ENCODE data around the gene ZNF396. TPM values are rescaled to one million over a fixed set of nuclear protein-coding genes. Genes with fewer than 3 reads are reported as not detected.

The ZNF396 gene
- total RNA-seq, 1 experiment from 2014 or later, result 0.03 TPM

DNA sequence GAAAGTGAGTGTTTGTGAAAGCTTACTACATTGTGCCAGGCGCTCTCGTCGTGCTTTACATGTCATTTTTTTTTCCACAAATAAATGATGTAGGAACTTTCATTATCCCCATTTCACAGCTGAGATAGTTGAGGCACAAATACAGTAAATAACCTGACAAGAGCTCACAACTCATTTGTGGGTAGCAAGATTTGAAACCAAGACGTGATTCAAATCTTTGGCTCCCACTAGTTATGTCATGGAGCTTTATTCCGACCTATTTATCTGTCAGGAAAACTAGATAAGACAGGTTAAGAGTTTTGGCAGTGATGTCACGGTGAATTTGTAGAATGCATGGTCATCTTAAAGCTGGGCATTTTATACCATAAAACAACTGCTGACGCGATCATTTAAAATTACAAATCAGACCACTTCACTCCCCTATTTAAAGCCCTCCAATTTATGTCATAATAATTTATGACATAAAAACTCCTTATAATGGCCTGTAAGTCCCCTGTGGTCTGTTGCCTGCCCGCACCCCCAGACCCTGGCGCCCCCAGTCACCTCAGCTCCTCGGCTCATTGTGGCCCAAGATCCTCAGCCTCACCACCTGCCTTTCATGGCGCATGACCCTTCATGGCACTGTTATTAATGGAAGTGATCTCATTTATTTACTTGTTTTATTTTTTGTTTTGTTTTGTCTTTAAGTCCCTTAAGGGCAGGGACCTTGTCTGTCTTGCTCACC, 32.2 kb downstream of the ZNF396 start:
- in situ Hi-C loops (cut with HindIII; ENCODE audit: low sequenced_read_pairs), result no loop called here
- DNase-seq (ENCODE audit: low spot score), result no peak

DNA sequence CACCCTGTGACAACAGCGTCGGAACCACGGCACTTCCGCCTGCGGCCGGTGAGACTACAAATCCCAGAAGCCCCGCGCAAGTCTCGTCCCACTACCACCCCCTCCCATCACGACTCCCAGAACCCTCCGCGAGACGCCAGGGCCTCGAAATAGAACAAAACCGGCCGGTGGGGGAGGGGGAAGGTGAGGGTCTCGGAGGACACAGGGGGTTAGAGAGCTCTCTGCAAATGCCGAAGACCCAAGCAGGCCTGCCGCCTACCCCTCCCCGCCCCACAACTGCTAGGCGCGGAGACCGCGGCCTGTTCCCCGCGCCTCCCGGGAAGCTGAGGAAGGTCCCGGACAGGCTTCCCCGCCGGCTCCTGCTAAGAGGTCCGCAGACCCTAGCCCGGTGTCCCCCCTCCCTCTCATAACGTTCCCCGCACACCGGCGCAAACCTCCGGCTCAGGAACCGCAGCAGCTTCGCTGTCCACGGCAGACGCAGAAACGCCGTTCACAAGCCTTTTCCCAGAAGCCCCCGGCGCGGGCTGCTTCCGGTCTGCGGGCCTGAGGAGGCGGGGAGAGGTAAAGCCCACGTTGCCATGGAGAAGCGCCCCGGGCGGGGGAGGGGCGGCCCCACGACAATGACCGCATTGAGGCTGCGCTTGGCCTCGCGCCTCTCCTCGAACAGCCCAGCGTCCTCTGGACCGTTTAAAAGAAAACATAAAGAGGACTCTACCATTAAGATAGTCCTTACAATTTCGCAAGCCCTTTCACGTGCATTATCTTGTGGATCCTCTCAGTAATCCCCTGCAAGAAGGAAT, 33.0 kb downstream of the ZNF396 start, which contains the start of gene ZNF24:
ZNF24 (minus strand) TSS at position 485 of the 800 bp plus-strand sequence. CDS start 3,770 bp downstream, outside the sequence.
- in situ Hi-C loops (cut with HindIII; ENCODE audit: low sequenced_read_pairs), result no loop called here
- peak; percentile 96 for DNase-seq (ENCODE audit: low spot score)

DNA sequence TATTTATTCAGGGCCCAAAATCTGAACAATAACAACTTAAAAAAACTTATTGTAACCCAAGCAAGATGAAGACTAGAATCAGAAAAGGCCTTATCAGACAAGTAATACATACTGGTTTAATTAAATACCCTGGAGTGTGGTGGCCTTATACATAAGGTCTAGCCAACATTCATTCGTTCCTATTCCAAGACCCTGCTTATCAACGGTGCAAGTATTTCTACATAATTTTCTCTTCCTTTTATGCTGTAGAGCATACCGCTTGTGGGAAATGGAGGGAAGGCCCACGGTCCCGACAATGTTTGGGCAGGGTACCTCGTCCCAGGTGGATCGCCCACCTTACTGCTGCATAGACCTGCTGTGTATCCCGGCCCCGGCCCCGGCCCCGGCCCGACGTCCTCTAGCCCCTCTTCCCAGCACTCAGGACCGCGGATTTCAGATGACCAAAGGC, 33.6 kb downstream of the ZNF396 start:
- in situ Hi-C loops (cut with HindIII; ENCODE audit: low sequenced_read_pairs), result no loop called here
- DNase-seq (ENCODE audit: low spot score), result no peak

DNA sequence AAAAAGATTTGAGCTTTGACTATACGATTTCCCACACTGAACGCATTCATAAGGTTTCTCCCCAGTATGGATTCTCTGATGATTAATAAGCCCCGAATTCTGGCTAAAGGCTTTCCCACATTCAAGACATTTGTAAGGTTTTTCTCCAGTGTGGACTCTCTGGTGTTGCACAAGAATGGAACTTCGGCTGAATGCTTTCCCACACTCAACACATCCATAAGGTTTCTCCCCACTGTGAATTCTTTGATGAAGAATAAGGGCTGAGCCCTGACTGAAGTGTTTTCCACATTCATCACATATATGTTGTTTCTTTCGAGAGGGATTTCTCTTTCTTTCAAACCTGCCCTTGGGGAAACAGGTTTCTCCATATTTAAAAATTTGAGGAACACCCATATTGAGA, 39.9 kb downstream of the ZNF396 start:
- DNase-seq (ENCODE audit: low spot score), result no peak
- in situ Hi-C loops (cut with HindIII; ENCODE audit: low sequenced_read_pairs), result no loop called here

DNA sequence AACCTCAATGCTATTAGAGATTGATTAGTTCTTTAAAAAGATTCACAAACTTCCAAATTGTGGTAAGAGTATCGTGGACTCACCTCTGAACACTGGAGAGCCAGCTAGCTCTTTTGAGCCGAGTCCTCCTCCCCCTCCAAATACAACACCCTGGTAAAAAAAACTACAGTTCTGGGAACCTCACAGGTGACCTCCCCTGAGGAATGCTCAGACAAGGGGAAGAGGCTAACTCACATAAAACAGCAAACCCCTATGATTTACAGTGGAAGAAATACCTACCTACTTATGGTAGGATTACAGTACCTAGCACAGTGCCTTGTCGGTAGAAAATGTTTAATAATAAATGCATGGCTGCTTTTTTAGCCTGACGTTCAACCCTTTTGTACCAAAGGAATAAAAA, 41.3 kb downstream of the ZNF396 start:
- in situ Hi-C loops (cut with HindIII; ENCODE audit: low sequenced_read_pairs), result no loop called here
- DNase-seq (ENCODE audit: low spot score), result no peak

DNA sequence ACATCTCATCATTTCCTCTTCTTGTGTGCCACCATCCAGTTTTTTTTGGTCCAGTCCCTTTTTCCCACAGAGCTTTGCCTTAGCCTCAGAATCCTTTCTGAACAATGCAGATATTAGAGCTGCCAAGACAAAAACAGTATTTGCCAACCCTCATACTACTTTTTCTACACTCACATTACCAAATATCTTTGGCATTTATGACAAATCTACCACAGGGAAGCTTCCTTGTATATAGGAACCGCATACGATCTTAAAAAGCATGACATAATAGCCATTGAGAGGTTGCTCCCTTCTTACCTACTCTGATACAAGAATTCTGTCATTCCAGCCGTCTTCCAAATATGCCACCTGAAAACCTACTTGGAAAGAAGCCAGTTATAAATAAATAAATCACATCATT, 42.3 kb downstream of the ZNF396 start:
- in situ Hi-C loops (cut with HindIII; ENCODE audit: low sequenced_read_pairs), result no loop called here
- DNase-seq (ENCODE audit: low spot score), result no peak

DNA sequence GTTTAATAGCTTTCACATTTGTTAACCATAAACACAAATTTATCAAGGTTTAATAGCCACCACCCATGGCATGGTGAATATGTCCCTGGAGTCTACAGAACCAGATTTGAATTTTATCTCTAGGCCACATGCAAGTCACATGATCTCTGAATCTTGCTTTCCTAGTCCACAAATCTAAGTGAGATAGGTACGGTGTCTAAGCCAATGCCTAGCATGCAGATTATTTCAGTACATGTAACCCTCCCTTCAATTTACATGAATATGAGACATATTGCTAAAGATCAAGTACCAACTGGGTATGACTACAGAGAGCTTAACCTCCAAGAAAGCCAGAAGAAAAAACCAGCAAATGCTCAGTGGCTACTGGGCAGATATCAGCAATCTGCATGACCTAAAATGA, 42.9 kb downstream of the ZNF396 start:
- in situ Hi-C loops (cut with HindIII; ENCODE audit: low sequenced_read_pairs), result no loop called here
- DNase-seq (ENCODE audit: low spot score), result no peak

DNA sequence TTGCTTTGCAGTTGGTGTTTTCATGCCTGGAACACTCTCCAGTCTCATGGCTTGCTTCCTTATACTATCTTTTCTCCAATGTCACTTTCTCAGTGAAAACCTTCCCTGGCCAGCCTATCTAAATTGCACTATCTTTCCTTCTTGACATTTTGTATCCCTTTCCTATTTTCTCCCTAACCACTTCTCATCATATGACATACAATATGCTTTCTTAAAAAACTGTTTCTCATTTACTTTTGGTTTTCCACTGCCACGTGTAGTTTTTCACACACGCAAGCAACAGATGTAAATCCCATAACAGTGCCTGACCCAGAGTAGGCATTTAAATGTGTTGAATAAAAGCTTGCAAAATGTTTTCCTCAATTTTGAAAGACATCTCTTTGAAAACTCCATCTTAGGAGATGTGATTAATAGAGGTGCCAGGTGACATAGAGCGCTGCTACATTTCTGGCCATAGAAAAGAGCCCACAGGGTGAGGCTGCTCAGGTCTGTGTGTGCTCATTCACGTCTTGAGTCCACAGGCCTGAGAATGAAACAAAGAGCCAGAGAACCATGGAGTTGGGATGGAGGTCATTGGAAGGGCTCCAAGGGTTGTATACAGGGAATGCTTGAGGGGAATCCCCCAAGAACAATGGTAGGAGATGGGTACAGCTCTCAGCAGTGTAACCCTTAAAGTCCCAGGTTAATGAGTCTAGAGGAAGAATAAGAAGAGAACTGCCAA, 45.6 kb downstream of the ZNF396 start:
- in situ Hi-C loops (cut with HindIII; ENCODE audit: low sequenced_read_pairs), result no loop called here
- no peak for DNase-seq (ENCODE audit: low spot score)

DNA sequence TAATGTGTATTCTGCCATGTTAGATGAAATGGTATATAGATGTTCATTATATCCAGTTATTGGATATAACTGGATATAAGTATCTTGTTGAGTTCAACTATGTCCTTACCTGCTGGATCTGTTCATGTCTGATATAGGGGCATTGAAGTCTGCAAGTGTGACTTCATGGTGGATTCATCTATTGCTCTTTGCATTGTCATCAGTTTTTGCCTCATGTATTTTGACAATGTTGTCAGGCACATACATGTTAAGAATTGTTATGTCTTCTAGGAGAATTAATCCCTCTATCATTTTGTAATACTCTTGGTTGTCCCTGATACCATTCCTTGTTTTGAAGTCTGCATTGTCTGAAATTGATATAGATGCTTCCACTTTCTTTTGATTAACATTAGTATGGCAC, 48.3 kb downstream of the ZNF396 start:
- in situ Hi-C loops (cut with HindIII; ENCODE audit: low sequenced_read_pairs), result no loop called here
- DNase-seq (ENCODE audit: low spot score), result no peak

DNA sequence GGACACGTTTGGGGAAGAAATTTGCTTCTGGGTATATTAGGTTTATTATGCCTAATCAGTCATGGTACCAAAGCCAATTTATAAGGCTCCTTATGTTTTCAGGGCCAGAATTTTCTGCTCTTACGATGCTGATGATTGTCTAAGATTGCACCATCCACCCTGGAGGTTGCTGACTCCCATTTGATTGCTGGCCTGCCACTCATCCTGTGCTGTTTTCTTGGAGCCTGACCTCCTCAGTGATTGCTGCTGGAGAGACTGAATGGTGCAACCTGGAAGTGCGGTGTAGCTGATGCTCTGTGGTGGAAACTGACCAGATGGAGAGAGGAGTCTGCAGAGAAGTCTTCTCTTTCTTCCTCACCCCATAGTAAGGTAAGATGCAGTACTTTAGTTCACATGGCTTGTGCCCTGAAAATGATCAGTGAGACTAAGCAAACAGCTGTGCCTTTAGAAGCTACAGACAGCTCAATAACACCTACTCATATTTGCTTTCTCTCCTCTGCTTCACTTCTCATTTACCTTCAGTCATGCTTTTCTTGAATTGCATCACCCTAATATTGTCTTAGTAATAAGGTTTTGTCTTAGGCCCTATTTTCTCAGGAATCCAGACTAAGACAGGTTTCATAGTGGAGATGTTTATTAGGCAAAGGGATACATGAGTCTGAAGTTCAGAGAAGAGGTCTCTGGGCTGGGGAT, 50.3 kb downstream of the ZNF396 start:
- in situ Hi-C loops (cut with HindIII; ENCODE audit: low sequenced_read_pairs), result no loop called here
- DNase-seq (ENCODE audit: low spot score), result no peak

DNA sequence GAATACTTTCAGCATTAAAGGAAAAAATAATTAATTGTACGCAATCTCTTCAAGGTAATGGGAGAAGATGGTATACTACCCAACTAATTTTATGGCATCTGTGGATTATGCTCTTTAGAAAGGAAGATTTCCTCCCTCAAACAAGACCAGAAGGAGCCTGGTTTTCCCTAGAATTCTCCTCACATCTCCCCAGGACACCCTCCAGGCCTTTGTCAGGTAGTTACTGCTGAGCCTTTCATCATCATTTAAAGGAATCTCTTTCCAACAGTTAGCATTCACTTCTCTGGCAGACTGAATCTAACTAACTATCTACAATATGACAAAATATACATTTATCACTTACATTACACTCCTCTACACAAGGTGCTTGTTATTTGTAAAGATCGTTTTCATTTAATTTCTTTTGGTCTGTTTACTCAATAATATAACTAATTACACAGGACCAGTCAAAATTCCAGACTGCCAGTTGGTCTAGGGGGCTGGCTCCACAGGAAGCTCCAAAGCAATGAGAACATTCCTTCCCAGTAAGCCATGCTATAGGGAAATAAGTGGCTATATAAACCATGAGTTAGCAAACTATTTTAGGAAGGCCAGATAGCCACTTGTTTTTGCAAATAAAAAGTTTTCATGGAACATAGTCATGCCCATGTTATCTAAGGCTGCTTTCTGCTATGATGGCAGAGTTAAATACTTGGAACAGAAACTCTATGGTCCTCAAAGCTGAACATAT, 52.0 kb downstream of the ZNF396 start:
- DNase-seq (ENCODE audit: low spot score), result no peak
- in situ Hi-C loops (cut with HindIII; ENCODE audit: low sequenced_read_pairs), result no loop called here

DNA sequence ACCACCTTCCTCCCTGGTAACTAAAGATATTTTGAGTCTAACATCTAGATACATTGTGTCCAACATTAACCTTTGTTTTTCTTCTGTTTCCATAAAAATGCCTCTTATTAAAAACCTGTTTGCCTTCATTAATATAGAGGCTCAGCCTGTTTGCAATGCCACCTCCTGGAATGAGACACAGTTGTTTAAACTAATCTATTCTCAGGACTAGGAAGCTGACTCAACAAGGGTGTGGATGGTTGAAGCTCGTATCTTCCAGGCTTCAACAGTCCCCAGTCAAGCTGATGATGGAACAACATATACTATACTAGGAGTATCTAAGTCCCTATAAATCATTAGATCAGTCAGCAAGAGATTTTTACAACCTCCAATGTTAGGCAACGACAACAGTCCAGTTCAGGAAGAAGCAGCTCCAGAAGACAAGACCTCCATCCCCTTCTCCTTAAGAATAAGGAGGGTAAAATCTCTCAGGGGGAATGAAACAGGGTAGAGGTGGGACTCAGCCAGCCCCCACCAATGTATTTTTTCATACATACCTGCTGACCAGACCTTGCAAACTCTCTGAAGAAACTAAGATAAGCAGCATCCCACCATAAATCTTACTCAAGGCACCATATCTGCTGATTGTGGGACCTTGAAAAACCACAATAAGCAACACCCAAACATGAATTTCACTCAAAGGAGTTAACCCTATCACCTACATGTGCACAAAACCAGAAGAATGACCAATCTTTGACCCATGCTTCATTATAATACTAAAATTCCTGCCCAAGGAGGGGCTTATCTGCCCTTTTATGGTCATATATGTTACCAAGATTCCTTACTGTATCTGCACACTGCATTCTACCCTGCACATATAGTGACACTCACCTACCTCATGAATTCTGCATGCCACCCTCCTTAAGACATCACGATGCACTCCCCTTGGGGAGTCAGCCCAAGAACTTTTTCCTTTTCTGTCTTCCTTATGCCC, 54.4 kb downstream of the ZNF396 start:
- no peak for DNase-seq (ENCODE audit: low spot score)
- in situ Hi-C loops (cut with HindIII; ENCODE audit: low sequenced_read_pairs), result no loop called here

Other genes starting within 250 kb of the ZNF396 start
- gene ZNF397, start 136.3 kb downstream of the ZNF396 start, total RNA-seq (2014; rRNA removed; shearing (Covaris generic)), result 6.0 and 9.2 TPM in 2 replicates
- gene ZSCAN30, start 87.1 kb downstream of the ZNF396 start, total RNA-seq (2014; rRNA removed; shearing (Covaris generic)), result 18.4 and 18.6 TPM in 2 replicates
- 32.8 and 35.6 TPM in 2 replicates for gene ZNF24, start 32.9 kb downstream of the ZNF396 start, total RNA-seq (2014; rRNA removed; shearing (Covaris generic))
- 21.5 and 61.9 TPM in 2 replicates for gene INO80C, start 120.6 kb upstream of the ZNF396 start, total RNA-seq (2014; rRNA removed; shearing (Covaris generic))
- gene GALNT1, start 204.4 kb upstream of the ZNF396 start, total RNA-seq (2014; rRNA removed; shearing (Covaris generic)), result 192 and 279 TPM in 2 replicates